Measurements from ENCODE around the gene KDELR1.

Gene KDELR1

DNA sequence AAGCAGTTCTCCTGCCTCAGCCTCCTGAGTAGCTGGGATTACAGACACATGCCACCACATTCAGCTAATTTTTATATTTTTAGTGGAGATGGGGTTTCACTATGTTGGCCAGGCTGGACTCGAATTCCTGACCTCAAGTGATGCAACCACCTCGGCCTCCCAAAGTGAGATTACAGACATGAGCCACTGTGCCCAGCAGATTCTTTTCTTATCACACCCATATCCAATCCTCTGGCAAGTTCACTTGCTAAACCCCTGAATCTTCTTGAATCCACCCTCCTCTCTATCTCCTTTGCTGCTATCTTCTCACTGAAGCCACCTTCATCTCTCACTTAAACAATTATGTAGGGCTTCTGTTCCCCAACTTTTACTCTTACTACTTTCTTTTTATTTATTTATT, 45.2 kb downstream of the KDELR1 start:
- no peak for FAIRE-seq
- no peak for DNase-seq (ENCODE audit: insufficient read length, low spot score)

DNA sequence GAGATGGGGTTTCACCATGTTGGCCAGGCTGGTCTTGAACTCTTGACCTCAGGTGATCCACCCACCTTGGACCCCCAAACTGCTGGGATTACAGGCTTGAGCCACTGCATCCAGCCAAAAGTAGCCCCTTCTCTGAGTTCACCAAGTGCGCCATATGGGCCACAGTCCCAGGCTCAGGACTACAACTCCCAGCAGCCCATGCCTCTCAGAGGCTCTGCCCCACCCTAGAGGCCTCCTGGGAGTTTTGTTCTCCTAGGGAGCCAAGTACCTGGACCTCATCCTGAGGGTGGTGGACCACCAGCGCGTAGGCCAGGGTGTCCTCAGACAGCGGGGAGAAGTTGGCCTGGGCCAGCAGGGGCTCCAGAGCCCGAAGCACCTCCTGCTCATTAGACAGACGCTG, 46.5 kb downstream of the KDELR1 start:
- DNase-seq (ENCODE audit: insufficient read length, low spot score): no peak
- FAIRE-seq: no peak

DNA sequence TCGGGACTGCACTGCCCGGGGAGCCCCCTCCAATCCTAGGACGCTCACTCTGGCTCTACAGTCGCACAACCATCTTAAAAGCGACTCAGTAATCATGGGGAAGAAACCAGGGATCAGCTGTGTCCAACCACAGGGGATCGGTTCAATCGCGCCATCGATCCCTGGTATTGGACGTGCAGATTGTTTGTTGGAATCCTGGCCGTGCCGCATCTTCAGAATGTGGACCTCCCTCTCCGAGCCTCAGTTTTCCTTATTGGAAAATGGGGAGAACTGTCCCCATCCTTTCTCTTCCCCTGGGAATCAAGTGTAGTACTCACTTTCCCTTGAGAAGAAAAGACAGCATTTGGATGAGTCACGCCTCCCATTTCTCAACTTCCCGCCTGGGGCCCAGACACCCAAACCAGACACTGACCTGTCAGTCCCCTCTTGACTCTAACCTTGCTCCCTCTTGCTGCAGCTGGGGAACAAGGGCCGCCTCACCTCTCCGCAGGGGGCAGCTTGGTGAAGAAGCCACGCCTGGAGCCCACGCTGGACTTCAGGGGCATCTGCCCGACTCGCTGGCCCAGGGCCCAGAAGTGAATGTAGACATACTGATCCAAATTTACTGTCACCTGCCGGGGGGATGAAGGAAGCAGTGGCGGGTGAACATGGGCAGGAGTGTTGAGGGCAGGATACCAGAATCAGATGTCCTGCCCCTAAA, 48.4 kb downstream of the KDELR1 start:
- DNase-seq (ENCODE audit: insufficient read length, low spot score): no peak
- FAIRE-seq: no peak

DNA sequence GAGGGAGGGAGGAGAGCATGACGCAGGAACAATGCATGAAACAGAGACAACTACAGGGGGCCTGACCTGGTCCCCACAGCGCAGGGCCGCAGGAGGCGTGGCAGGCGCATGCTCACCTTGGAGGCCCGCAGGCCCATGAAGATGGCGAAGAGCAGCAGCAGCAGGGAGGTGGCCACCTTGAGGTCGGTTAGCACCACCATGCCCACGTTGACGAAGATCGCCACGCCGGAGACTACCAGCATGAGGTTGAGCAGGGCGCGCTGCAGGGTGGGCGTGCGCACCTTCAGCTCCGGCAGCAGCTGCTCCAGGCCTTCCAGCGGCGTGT, 49.0 kb downstream of the KDELR1 start:
- FAIRE-seq (no peak), DNase-seq (ENCODE audit: insufficient read length, low spot score) (no peak)

DNA sequence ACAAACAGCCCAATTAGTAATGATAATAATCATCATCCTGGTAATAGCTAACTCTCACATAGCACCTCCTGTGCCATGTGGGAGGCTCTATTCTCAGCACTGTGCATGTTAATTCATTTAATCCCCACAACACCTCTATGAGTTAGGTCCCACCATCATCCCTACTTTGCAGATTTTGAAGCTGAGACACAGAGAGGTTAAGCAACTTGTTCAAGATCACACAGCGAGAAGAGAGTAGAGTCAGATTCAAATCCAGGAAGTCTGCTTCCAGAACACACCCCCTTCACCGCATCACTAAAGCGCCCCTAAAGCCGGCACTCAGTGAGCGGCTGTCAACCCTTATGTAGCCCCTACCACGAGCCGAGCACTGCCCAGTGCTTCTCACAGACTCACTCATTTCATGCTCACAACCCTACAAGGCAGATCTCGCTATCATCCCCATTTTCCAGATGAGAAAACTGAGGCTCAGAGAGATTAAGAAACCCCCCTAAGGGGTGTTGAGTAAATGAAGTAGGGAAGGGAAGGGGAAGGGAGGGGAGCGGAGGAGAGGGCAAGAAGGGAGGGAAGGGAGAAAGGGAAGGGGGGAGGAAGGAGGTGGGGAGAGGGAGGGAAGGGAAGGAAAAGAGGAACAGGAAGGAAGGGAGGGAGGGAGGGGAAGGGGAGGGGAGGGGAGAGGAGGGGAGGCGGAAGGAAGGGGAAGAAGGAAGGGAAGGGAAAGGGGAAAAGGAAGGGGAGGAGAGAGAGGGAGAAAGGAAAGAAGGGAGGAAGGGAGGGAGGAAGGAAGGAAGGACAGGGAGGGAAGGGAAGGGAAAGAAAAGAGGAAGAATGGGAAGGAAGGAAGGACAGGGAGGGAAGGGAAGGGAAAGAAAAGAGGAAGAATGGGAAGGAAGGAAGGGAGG, 49.6 kb downstream of the KDELR1 start:
- FAIRE-seq: no peak
- DNase-seq (ENCODE audit: insufficient read length, low spot score): no peak

DNA sequence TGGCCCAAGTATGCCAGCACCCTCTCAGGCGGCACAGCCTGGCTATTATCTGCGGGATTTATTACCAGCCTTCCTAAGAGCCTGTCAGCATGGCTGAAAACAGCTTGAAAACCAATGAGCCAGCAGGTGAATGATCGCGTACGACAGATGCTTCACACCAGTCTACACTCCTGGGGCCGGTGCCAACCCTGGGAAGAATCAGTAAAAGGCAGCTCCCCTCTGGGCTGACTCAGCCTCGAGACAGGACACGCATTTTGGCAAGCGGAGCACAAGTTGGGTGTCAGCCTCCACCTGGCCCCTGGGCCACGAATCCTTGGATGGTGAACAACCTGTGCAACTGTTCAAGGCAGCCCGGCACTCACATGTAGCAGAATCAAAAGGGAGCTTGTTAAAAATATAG, 50.4 kb downstream of the KDELR1 start:
- no peak for FAIRE-seq
- no peak for DNase-seq (ENCODE audit: insufficient read length, low spot score)

DNA sequence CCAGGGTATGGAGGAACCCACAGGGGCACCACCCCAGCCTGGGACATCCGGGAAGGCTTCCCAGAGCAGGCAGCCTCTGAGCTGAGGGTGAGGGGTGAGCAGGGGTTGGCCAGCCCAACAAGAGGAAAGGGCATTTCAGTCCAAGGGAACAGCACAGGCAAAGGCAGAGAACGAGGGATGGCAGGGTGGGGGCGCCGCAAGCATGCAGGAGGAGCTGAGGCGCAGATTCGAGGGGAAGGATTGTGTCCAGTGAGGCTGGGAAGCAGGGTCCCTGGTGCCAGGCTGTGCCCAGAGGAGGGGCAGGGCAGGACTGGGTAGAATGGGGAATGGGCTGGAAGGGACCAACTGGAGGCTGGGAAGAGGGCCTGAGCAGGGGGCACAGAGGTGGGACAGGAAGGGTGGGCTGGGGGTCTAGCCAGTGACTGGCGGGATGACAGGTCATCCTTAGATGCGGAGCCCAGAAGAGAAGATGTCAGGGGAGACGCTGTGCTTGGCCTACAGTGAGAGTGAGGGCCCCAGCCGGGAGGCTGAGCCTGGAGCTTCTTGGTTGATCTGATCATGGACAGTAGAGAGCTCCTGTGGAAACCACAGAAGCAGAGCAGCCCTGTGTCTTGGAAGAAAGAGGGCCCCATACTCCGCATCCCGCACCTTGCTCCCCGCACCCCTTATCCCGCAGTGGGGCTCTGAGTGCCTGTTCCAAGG, 52.4 kb downstream of the KDELR1 start:
- no peak for DNase-seq (ENCODE audit: insufficient read length, low spot score)
- no peak for FAIRE-seq

DNA sequence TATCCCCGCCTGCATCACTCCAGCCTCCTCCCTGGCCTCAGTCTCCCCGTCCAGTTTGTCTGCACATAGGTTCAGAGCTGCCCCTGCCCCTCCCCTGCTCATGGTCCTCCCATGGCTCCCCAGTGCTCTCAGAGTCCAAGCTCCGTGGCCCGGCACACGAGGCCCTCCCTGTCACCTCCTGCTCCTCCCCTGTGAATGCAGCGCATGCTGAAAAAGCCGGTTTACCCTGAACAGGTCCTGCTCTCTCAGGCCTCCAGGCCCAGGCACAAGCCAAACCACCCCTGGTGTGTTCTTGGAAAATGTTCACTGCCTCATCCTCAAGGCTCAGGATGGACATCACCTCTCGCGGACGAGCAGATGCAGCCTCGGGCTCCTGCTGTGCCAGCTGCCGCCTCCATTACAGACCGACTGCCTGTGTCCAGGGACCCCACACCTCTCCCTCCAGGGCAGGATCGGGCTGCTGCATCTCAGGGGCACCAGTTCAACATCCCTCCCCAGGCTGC, 53.0 kb downstream of the KDELR1 start:
- FAIRE-seq (no peak), DNase-seq (ENCODE audit: insufficient read length, low spot score) (no peak)

DNA sequence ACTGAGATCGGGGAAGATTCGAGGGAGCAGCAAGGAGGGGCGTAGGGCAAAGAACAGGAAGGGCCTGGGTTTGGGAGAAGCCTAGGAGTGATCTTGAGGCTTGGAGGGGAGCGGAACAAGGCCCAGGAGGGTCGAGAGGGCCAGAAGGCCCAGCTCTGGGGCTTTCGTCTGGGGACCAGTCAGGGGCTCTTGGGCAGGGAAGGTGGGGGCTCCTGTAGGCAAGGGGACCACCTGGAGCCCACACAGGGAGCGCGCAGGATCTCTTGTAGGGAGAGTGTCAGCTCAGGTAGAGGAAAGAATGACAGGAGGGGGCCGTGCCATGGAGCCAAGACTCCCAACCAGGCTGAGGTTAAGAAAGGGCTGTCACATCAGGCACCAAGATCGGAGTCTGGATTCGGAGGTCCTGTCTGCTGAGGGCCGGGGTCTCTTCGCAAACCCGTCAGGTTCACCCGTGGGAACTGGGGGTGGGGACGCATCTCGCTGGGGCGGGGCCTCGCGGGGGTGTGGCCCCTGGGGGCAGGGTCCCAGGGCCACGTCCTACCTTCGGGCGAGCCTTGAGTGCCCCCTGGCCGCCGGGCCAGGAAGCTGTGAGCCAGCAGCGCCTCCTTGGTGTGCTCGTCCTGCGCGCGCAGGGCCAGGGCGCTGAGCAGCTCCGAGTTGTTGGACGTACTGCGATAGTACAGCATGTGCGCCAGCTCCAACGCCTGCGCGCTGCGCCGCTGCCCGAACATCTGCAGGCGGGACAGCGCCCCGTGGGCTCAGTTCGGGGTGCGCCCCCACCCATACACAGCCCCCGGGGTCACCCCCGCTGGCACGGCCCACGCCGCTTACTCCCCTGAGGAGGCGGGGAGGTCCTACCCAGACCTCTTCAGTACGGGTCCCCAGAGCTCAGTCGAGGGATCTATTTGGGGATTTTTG, 57.6 kb downstream of the KDELR1 start:
- FAIRE-seq: peak; percentile 81
- peak; percentile 92 for DNase-seq (ENCODE audit: insufficient read length, low spot score)

DNA sequence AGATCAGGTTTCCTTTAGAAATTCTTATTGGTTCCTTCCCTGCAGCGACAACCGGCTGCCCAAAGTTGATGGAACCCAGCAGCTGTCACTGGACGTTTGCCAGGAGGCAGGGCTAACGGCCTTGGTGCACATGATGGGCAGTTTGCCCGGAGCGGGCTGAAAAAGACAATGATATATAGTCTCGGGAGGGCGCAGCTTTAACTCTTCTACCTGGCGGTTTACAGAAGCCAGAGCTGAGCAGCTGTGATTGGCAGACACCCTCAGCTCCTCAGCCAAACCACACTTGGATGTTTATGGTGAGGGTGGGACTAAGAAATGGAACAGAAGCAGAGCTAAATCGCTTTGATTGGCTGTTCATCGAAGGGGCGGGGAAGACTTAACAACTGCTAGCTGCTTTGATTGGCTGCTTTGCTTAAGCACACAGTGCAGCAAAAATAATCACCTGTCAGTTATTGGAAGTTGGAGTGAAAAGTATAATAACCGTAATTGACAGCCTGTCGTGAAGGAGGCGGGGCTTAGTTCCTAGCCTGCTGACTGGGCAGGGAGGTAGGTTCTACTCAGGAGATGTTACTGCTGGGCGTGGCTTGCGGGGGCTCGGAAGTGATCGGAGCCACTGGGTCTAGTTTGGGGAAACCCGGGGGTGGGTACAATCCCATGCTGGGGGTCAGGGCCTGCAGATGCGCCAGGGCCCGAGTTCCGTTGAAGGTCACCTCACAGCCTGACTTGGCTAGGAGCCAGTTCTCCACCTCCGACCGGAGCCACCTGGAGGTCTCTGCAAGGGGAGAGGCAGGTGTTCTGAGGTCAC, 58.5 kb downstream of the KDELR1 start:
- FAIRE-seq (peak; percentile 99), DNase-seq (ENCODE audit: insufficient read length, low spot score) (peak; percentile 75)

Measured in GM19239 (cell line).